Astrocyte (in vitro differentiated cells and primary cell): ENCODE measurements around the gene ANKS6. TPM values are rescaled to one million over a fixed set of nuclear protein-coding genes. Genes with fewer than 3 reads are reported as not detected.

Experiments used
- DNase-seq: peaks from one replicate; pipeline ENCODE4 v3.0.0-alpha.2; 2010; ENCODE audit warnings: low read depth
- FAIRE-seq: peaks from 2 replicates; lab custom pipeline; 2011; peaks lifted over from hg19 to GRCh38; lab: Jason Lieb, UNC
- H2AFZ ChIP-seq: 2 replicates; pipeline ENCODE4 v1.6.0; 2012; ENCODE audit warnings: low read depth, low read length, inconsistent platforms
- H3K27ac ChIP-seq: 2 replicates; pipeline ENCODE4 v1.5.1; 2011; ENCODE audit warnings: low read depth, low read length, inconsistent platforms
- H3K27me3 ChIP-seq: 2 replicates; pipeline ENCODE4 v1.6.0; 2011; ENCODE audit warnings: low read length, inconsistent platforms; ENCODE audit not compliant: insufficient read depth
- H3K36me3 ChIP-seq: 2 replicates; pipeline ENCODE4 v1.5.1; 2011; ENCODE audit warnings: low read length, inconsistent platforms; ENCODE audit not compliant: insufficient read depth
- H3K4me1 ChIP-seq: 2 replicates; pipeline ENCODE4 v1.5.1; 2011; ENCODE audit warnings: low read length, inconsistent platforms; ENCODE audit not compliant: insufficient read depth
- H3K4me2 ChIP-seq: 2 replicates; pipeline ENCODE4 v1.6.0; 2012; ENCODE audit warnings: low read length, inconsistent platforms
- H3K4me3 ChIP-seq: 2 replicates; pipeline ENCODE4 v1.5.1; 2011; ENCODE audit warnings: low read depth, mild to moderate bottlenecking, low read length, inconsistent platforms; ENCODE audit not compliant: insufficient read depth
- H3K79me2 ChIP-seq: 2 replicates; pipeline ENCODE4 v1.6.0; 2012; ENCODE audit warnings: mild to moderate bottlenecking, low read length, inconsistent platforms; ENCODE audit not compliant: insufficient read depth
- H3K9ac ChIP-seq: 2 replicates; pipeline ENCODE4 v1.6.0; 2012; ENCODE audit warnings: mild to moderate bottlenecking, low read length, inconsistent platforms
- H3K9me3 ChIP-seq: 2 replicates; pipeline ENCODE4 v1.5.1; 2012; ENCODE audit warnings: low read depth, mild to moderate bottlenecking, low read length, inconsistent platforms; ENCODE audit not compliant: insufficient read depth
- H4K20me1 ChIP-seq: 2 replicates; pipeline ENCODE4 v1.6.0; 2012; ENCODE audit warnings: low read length, inconsistent platforms; ENCODE audit not compliant: insufficient read depth
- H3K27ac Mint-ChIP-seq: one replicate; pipeline ENCODE4 v1.8.0; 2021; ENCODE audit warnings: mild to moderate bottlenecking, mixed read lengths; ENCODE audit not compliant: unreplicated experiment
- H3K27me3 Mint-ChIP-seq: one replicate; pipeline ENCODE4 v1.8.0; 2021; ENCODE audit warnings: low read depth, mixed read lengths; ENCODE audit not compliant: unreplicated experiment
- H3K36me3 Mint-ChIP-seq: one replicate; pipeline ENCODE4 v1.8.0; 2021; ENCODE audit warnings: low read depth, mixed read lengths; ENCODE audit not compliant: unreplicated experiment
- H3K4me1 Mint-ChIP-seq: one replicate; pipeline ENCODE4 v1.8.0; 2021; ENCODE audit warnings: low read depth, mixed read lengths; ENCODE audit not compliant: unreplicated experiment
- H3K4me3 Mint-ChIP-seq: one replicate; pipeline ENCODE4 v1.8.0; 2021; ENCODE audit warnings: mild to moderate bottlenecking, moderate library complexity, mixed read lengths; ENCODE audit not compliant: unreplicated experiment
- H3K9me3 Mint-ChIP-seq: one replicate; pipeline ENCODE4 v1.8.0; 2021; ENCODE audit warnings: mild to moderate bottlenecking, mixed read lengths; ENCODE audit not compliant: unreplicated experiment
- CTCF ChIP-seq: IDR thresholded peaks from 2 replicates; pipeline ENCODE4 v1.5.1; 2011; ENCODE audit warnings: low read depth, mild to moderate bottlenecking, inconsistent platforms, low read length, moderate library complexity; ENCODE audit not compliant: insufficient read depth
- EZH2 ChIP-seq: IDR thresholded peaks from 2 replicates; pipeline ENCODE4 v1.6.1; 2012; ENCODE audit warnings: mild to moderate bottlenecking, low read length, inconsistent platforms; ENCODE audit not compliant: insufficient read depth
- total RNA-seq: library from RNA; stranded (reverse); gene quantifications from 2 replicates; pipeline ENCODE4 v1.2.1, GENCODE V29; 2021

ANKS6 gene
- total RNA-seq, 1 donor from 2014 or later: 16.7 TPM

- H3K4me1 Mint-ChIP-seq: peaks cover 3% of the 10 kb centered on the region
- H3K27me3 Mint-ChIP-seq: peaks cover 40% of the 10 kb centered on the region
- FAIRE-seq: no peak
These were observed 12.5 kb upstream of the ANKS6 start for GRCh38 chr9:98808875-98809274.

GRCh38 chr9:98808411-98808815 lies 12.1 kb upstream of the ANKS6 start:
- H3K9me3 Mint-ChIP-seq: no peaks in the 10 kb centered on the region
- FAIRE-seq (no peak), DNase-seq (no peak)
- Histone ChIP-seq H3K9ac (peak overlapping the region; percentile 25), H3K4me3 (peak overlapping the region; percentile 55), H3K27ac (no peak overlapping the region), H3K27me3 (peaks cover 15% of the 10 kb centered on the region), H3K4me1 (peaks cover 16% of the 10 kb centered on the region), H3K9me3 (no peaks in the 10 kb centered on the region), H3K4me2 (peak overlapping the region; percentile 91), H3K36me3 (no peaks in the 10 kb centered on the region), H4K20me1 (no peaks in the 10 kb centered on the region), H3K79me2 (no peaks in the 10 kb centered on the region), H2AFZ (peak overlapping the region; percentile 62)
- no peaks in the 10 kb centered on the region for H3K36me3 Mint-ChIP-seq
- peak overlapping the region; percentile 85 for H3K4me3 Mint-ChIP-seq
- H3K4me1 Mint-ChIP-seq: peaks cover 3% of the 10 kb centered on the region
- no peak overlapping the region for H3K27ac Mint-ChIP-seq
- TF ChIP-seq EZH2 (no peak), CTCF (no peak)
- H3K27me3 Mint-ChIP-seq: peaks cover 41% of the 10 kb centered on the region

More at GRCh38 chr9:98808875-98809274, 12.5 kb upstream of the ANKS6 start:
- Histone ChIP-seq H3K27ac (no peak overlapping the region), H4K20me1 (no peaks in the 10 kb centered on the region), H3K4me3 (no peak overlapping the region), H3K9ac (no peak overlapping the region), H3K27me3 (peaks cover 13% of the 10 kb centered on the region), H3K4me2 (no peak overlapping the region), H3K36me3 (no peaks in the 10 kb centered on the region), H3K9me3 (no peaks in the 10 kb centered on the region), H2AFZ (no peak overlapping the region), H3K79me2 (no peaks in the 10 kb centered on the region), H3K4me1 (peaks cover 16% of the 10 kb centered on the region)
- TF ChIP-seq CTCF (no peak), EZH2 (no peak)
- Mint-ChIP-seq H3K36me3 (no peaks in the 10 kb centered on the region), H3K4me3 (peak overlapping the region; percentile 62), H3K9me3 (no peaks in the 10 kb centered on the region), H3K27ac (no peak overlapping the region)
- DNase-seq: no peak

GRCh38 chr9:98807814-98808195 lies 11.4 kb upstream of the ANKS6 start:
- TF ChIP-seq EZH2 (no peak), CTCF (no peak)
- no peak overlapping the region for H3K27ac ChIP-seq
- H3K9me3 ChIP-seq: no peaks in the 10 kb centered on the region
- no peak overlapping the region for H3K27ac Mint-ChIP-seq
- DNase-seq (no peak), FAIRE-seq (no peak)
- H3K9me3 Mint-ChIP-seq: no peaks in the 10 kb centered on the region
- no peaks in the 10 kb centered on the region for H3K36me3 ChIP-seq
- peaks cover 3% of the 10 kb centered on the region for H3K4me1 Mint-ChIP-seq
- H3K4me1 ChIP-seq: peaks cover 16% of the 10 kb centered on the region
- no peaks in the 10 kb centered on the region for H4K20me1 ChIP-seq
- H3K4me3 Mint-ChIP-seq: peak overlapping the region; percentile 85
- no peaks in the 10 kb centered on the region for H3K79me2 ChIP-seq
- H3K9ac ChIP-seq: peak overlapping the region; percentile 25
- H3K27me3 ChIP-seq: peaks cover 17% of the 10 kb centered on the region
- H3K4me2 ChIP-seq: peak overlapping the region; percentile 91
- peaks cover 43% of the 10 kb centered on the region for H3K27me3 Mint-ChIP-seq
- no peaks in the 10 kb centered on the region for H3K36me3 Mint-ChIP-seq
- H3K4me3 ChIP-seq: peak overlapping the region; percentile 55
- peak overlapping the region; percentile 62 for H2AFZ ChIP-seq
